Body of pancreas (tissue), 4 donors: ENCODE data around the gene DPEP2.
A peak's percentile ranks its signal among the peaks of the same experiment; 100 is the strongest.

Source experiments
- CTCF ChIP-seq, 7 experiments: fragments of 450-650 bp in 4 of 7; fragments of 200-600 bp in 3 of 7; sonication (generic) in 3 of 7; IDR thresholded peaks; one replicate each; pipeline ENCODE4 v1.5.1; 2016 to 2019; ENCODE audit warnings: antibody characterized with exemption in 7 of 7
- POLR2A ChIP-seq, 3 donors: fragments of 450-650 bp; IDR thresholded peaks; one replicate each; pipeline ENCODE4 v1.6.1; 2016; ENCODE audit warnings: antibody characterized with exemption in 3 of 3, mild to moderate bottlenecking in 2 of 3

DNA sequence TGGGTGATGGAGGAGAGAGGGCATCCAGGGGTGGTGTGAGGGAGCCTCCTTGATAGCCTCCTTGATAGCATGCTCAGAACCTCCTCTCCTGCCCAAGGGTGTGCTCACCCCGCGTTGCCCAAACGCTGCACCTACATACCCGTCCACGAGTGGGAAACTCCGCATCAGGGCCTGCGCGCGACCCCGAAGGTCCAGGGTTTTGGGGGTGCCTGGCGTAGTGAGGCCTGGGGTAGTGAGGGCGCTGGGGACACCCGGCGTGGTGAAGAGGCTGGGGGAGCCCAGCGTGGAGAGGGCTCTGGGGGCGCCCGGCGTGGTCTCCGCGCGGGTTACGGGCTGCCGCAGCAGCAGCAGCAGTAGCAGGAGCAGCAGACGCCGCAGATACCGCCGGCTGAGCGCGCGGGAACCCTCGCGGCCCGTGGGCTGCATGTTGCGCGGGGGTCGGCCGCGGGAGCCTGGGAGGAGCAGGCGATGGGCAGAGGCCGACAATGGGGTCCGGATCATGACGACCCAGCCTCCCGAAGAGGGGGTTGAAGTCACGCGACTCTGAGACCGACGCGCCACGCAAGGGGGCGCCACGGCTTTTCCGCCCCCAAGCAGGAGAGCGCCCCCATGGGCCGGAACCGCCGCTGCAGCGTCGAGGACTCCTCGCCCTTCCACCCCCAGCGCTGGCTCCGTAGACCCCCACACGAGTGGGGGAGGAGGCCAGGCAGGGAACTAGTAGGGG lies 19.2 kb downstream of the DPEP2 start, which contains the start of gene DPEP3:
- TF ChIP-seq CTCF (IDR thresholded peaks at IDR 0.05) = peak in 3 of 7 experiments; percentile 9 to 21 (median 19)
- TF ChIP-seq POLR2A (IDR thresholded peaks at IDR 0.05) = no peak
